Measurements from ENCODE around the gene CSRP3. TPM values are rescaled to one million over a fixed set of nuclear protein-coding genes. Genes with fewer than 3 reads are reported as not detected.

Gene CSRP3
- polyA plus RNA-seq, 2 of the 4 experiments (the other 2 are of a cell fraction), result not detected

GRCh38 chr11:19229671-19230070, 27.9 kb upstream of the CSRP3 start:
- Histone ChIP-seq H3K4me3 (no peak overlapping the region), H3K9me3 (no peaks in the 10 kb centered on the region), H3K4me1 (peaks cover 10% of the 10 kb centered on the region; the same call in 1 of the 3 replicates), H3K27ac (no peak overlapping the region), H3K4me2 (no peak overlapping the region)
- ChIA-PET CTCF (interaction anchor here (1.4 kb wide), 1 partner anchor 152 kb away, joined by 3 read pairs; no protein-coding TSS in a partner anchor), POLR2A (no interaction called here)
- FAIRE-seq, result no peak
- TF ChIP-seq TFCP2L1 (CRISPR knock-in tag; IDR thresholded peaks at IDR 0.05) (no peak), RAD21 (conservative IDR thresholded peaks at IDR 0.05 in 1 of 2, IDR thresholded peaks at IDR 0.05 in 1 of 2) (no peak)
- ATAC-seq, result no peak
- 89% methylated on average over 4 of the region's 5 CpGs for WGBS (ENCODE audit: missing lambda C conversion rate)
- no peak for DNase-seq (ENCODE audit: low read depth in 1 of 2, low spot score in 1 of 2)

DNA sequence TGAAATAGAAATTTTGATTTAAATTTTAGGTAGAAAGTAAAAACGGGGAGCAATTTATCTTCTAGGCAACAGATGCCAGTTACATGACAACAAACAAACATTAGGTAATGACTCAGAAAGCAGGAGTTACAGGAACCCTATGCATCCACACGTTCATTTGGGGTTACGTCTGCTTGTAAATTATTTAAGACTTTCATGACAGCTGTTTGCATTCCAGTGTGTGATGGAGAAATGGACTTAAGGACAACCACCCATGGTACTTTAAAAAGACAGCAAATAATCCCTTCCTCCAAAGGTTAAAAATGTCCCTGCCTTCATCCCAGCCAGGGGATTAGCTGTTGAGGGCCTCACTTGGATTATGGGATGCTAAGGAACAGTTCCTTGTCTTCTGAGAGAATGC, 27.2 kb upstream of the CSRP3 start:
- ChIA-PET CTCF (no interaction called here), POLR2A (no interaction called here)
- Histone ChIP-seq H3K4me1 (peaks cover 10% of the 10 kb centered on the region; the same call in 1 of the 3 replicates), H3K4me2 (no peak overlapping the region), H3K9me3 (no peaks in the 10 kb centered on the region), H3K27ac (no peak overlapping the region), H3K4me3 (no peak overlapping the region)
- FAIRE-seq (no peak), ATAC-seq (no peak), DNase-seq (ENCODE audit: low read depth in 1 of 2, low spot score in 1 of 2) (no peak)
- WGBS (ENCODE audit: missing lambda C conversion rate), result 66% methylated on average over 3 of the region's 3 CpGs
- TF ChIP-seq E2F6 (IDR thresholded peaks at IDR 0.05; ENCODE audit: borderline replicate concordance, low read depth) (no peak), POLR2AphosphoS2 (conservative IDR thresholded peaks at IDR 0.05; ENCODE audit: low read length) (no peak)

DNA sequence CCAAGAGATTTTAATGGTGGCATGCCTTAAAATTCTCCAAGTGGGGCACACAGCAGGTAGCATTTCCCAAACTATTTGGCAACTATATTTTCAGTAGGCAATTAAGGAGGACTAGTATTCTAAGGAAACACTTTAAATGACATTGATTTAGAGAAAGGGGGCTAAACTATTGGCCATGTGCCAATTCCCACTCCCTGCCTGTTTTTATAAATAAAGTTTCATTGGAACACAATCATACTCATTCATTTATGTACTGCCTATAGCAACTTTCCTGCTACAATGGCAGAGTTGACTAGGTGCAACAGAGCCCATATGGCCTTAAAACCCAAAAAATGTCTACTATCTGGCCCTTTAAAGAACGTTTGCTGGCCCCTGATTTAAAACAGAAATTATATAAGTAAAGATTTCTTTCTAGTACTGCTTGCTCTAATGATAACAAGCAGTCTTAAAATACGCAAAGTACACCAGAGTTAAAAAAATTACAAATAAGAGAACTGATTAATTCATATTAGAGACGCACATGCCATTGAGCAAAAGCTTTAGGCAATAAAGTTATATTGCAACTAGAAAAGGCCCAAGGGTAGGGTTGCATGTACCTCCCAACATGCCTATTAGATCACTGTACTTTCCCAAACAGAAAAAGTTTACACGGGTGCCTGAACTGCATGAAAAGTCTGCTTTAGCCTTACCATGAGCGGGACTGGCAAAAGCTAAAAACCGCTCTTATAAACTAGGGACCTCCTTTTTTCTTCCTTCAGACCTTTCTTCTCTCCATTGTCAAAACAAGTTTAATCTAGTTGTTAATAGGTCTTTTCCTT, 24.8 kb upstream of the CSRP3 start:
- WGBS (ENCODE audit: missing lambda C conversion rate), result 86% methylated on average over 6 of the region's 6 CpGs
- ChIA-PET POLR2A (no interaction called here), CTCF (interaction anchor here (1.0 to 1.2 kb wide), 2 partner anchors 13 to 156 kb away, joined by 3 to 5 read pairs; no protein-coding TSS in a partner anchor)
- ATAC-seq (no peak), DNase-seq (ENCODE audit: low read depth in 1 of 2, low spot score in 1 of 2) (no peak), FAIRE-seq (no peak)
- H3K4me1 ChIP-seq, result no peaks in the 10 kb centered on the region
- H3K4me3 ChIP-seq, result no peak overlapping the region
- TF ChIP-seq TFCP2L1 (CRISPR knock-in tag; IDR thresholded peaks at IDR 0.05) (no peak), RNF2 (IDR thresholded peaks at IDR 0.05; ENCODE audit: borderline replicate concordance, low read depth) (no peak), SREBF2 (IDR thresholded peaks at IDR 0.05) (no peak), NFE2L2 (conservative IDR thresholded peaks at IDR 0.05; ENCODE audit: low read length) (no peak), KDM1A (IDR thresholded peaks at IDR 0.05; ENCODE audit: low read depth) (no peak), JUN (IDR thresholded peaks at IDR 0.05) (no peak), RFX5 (IDR thresholded peaks at IDR 0.05) (no peak), HOXB5 (CRISPR knock-in tag; IDR thresholded peaks at IDR 0.05) (no peak), KDM5A (IDR thresholded peaks at IDR 0.05) (no peak), CEBPB (IDR thresholded peaks at IDR 0.05) (no peak), E2F6 (IDR thresholded peaks at IDR 0.05; ENCODE audit: borderline replicate concordance, low read depth) (no peak), MYC (IDR thresholded peaks at IDR 0.05; ENCODE audit: borderline replicate concordance, low read length) (no peak), TP53 (CRISPR knock-in tag; IDR thresholded peaks at IDR 0.05) (no peak)
- no peak overlapping the region for H3K27ac ChIP-seq
- no peak overlapping the region for H3K4me2 ChIP-seq
- H3K9me3 ChIP-seq, result no peaks in the 10 kb centered on the region

- ChIA-PET CTCF (interaction anchor here (1.2 to 1.9 kb wide), 4 partner anchors 11 to 329 kb away, joined by 3 to 4 read pairs (median 4); no protein-coding TSS in a partner anchor), POLR2A (no interaction called here)
- TF ChIP-seq KDM1A (IDR thresholded peaks at IDR 0.05; ENCODE audit: low read depth) (no peak), EHF (CRISPR knock-in tag; IDR thresholded peaks at IDR 0.05) (no peak), ESRRA (IDR thresholded peaks at IDR 0.05; ENCODE audit: borderline replicate concordance, low read length) (no peak), JUN (IDR thresholded peaks at IDR 0.05) (no peak), RCOR1 (IDR thresholded peaks at IDR 0.05; ENCODE audit: low read depth, low read length) (no peak), JUNB (IDR thresholded peaks at IDR 0.05) (no peak), CTCF (IDR thresholded peaks at IDR 0.05) (no peak), PHF8 (IDR thresholded peaks at IDR 0.05; ENCODE audit: borderline replicate concordance, low read depth) (no peak), TP53 (CRISPR knock-in tag; IDR thresholded peaks at IDR 0.05) (no peak), CEBPB (IDR thresholded peaks at IDR 0.05) (no peak), POLR2A (IDR thresholded peaks at IDR 0.05; ENCODE audit: low read length) (no peak), NR3C1 (IDR thresholded peaks at IDR 0.05) (no peak), CHD2 (IDR thresholded peaks at IDR 0.05; ENCODE audit: low read length, partially characterized antibody) (no peak), RARB (CRISPR knock-in tag; IDR thresholded peaks at IDR 0.05) (no peak)
- no peaks in the 10 kb centered on the region for H3K4me1 ChIP-seq
- H3K9me3 ChIP-seq, result no peaks in the 10 kb centered on the region
- FAIRE-seq (no peak), ATAC-seq (no peak), DNase-seq (ENCODE audit: low read depth in 1 of 2, low spot score in 1 of 2) (no peak)
- H3K4me2 ChIP-seq, result no peak overlapping the region
- no peak overlapping the region for H3K27ac ChIP-seq
- WGBS (ENCODE audit: missing lambda C conversion rate), result 92% methylated on average over 3 of the region's 3 CpGs
- H3K4me3 ChIP-seq, result no peak overlapping the region
Observed at GRCh38 chr11:19225581-19225980, 23.8 kb upstream of the CSRP3 start.
